ENCODE results near the gene TMEM109. TPM values are rescaled to one million over a fixed set of nuclear protein-coding genes. Genes with fewer than 3 reads are reported as not detected.

Gene TMEM109
- total RNA-seq, 2 donors from 2014 or later = 31.9 to 95.1 TPM

- Mint-ChIP-seq H3K27ac (peak overlapping the region in 1 of 2 donors; percentile 31), H3K9me3 (no peaks in the 10 kb centered on the region), H3K36me3 (peaks cover 0 to 8% of the 10 kb centered on the region in 2 donors)
- ATAC-seq (no peak), DNase-seq (ENCODE audit: low spot score in 2 of 2) (no peak)
These were observed 13.6 kb downstream of the TMEM109 start for GRCh38 chr11:60927600-60927999.

GRCh38 chr11:60928563-60929001 is 14.6 kb downstream of the TMEM109 start:
- Mint-ChIP-seq H3K9me3 (no peaks in the 10 kb centered on the region), H3K36me3 (peaks cover 0 to under 1% of the 10 kb centered on the region in 2 donors), H3K27ac (no peak overlapping the region)
- DNase-seq (ENCODE audit: low spot score in 2 of 2) = no peak
- no peak for ATAC-seq

GRCh38 chr11:60929764-60930163 is 15.8 kb downstream of the TMEM109 start:
- DNase-seq (ENCODE audit: low spot score in 2 of 2) (no peak), ATAC-seq (no peak)
- Mint-ChIP-seq H3K27ac (no peak overlapping the region), H3K9me3 (no peaks in the 10 kb centered on the region), H3K36me3 (no peaks in the 10 kb centered on the region)

- H3K36me3 Mint-ChIP-seq = no peaks in the 10 kb centered on the region
- ATAC-seq = no peak
- no peak for DNase-seq (ENCODE audit: low spot score in 2 of 2)
- no peaks in the 10 kb centered on the region for H3K9me3 Mint-ChIP-seq
- no peak overlapping the region for H3K27ac Mint-ChIP-seq
These were observed 16.4 kb downstream of the TMEM109 start for GRCh38 chr11:60930394-60930793.

- no peak overlapping the region for H3K27ac Mint-ChIP-seq
- H3K36me3 Mint-ChIP-seq = no peaks in the 10 kb centered on the region
- no peak for ATAC-seq
These were observed 18.0 kb downstream of the TMEM109 start for GRCh38 chr11:60931917-60932316.

GRCh38 chr11:60932605-60933356 is 18.8 kb downstream of the TMEM109 start:
- Mint-ChIP-seq H3K9me3 (no peaks in the 10 kb centered on the region), H3K27ac (no peak overlapping the region), H3K36me3 (no peaks in the 10 kb centered on the region)
- DNase-seq (ENCODE audit: low spot score in 2 of 2) (no peak), ATAC-seq (no peak)

More at GRCh38 chr11:60931917-60932316, 18.0 kb downstream of the TMEM109 start:
- H3K9me3 Mint-ChIP-seq = no peaks in the 10 kb centered on the region
- no peak for DNase-seq (ENCODE audit: low spot score in 2 of 2)

GRCh38 chr11:60933416-60934123 is 19.6 kb downstream of the TMEM109 start:
- Mint-ChIP-seq H3K36me3 (no peaks in the 10 kb centered on the region), H3K9me3 (no peaks in the 10 kb centered on the region), H3K27ac (no peak overlapping the region)
- ATAC-seq (no peak), DNase-seq (ENCODE audit: low spot score in 2 of 2) (no peak)

GRCh38 chr11:60934124-60934789 is 20.3 kb downstream of the TMEM109 start:
- H3K36me3 Mint-ChIP-seq = no peaks in the 10 kb centered on the region
- DNase-seq (ENCODE audit: low spot score in 2 of 2) (no peak), ATAC-seq (no peak)
- H3K27ac Mint-ChIP-seq = no peak overlapping the region
- H3K9me3 Mint-ChIP-seq = no peaks in the 10 kb centered on the region

GRCh38 chr11:60934790-60935605 is 21.0 kb downstream of the TMEM109 start:
- Mint-ChIP-seq H3K36me3 (no peaks in the 10 kb centered on the region), H3K27ac (peak overlapping the region in 1 of 2 donors; percentile 55), H3K9me3 (no peaks in the 10 kb centered on the region)
- ATAC-seq (no peak), DNase-seq (ENCODE audit: low spot score in 2 of 2) (no peak)

- H3K9me3 Mint-ChIP-seq = no peaks in the 10 kb centered on the region
- H3K36me3 Mint-ChIP-seq = no peaks in the 10 kb centered on the region
- H3K27ac Mint-ChIP-seq = no peak overlapping the region
- ATAC-seq (no peak), DNase-seq (ENCODE audit: low spot score in 2 of 2) (no peak)
These were observed 21.9 kb downstream of the TMEM109 start for GRCh38 chr11:60935676-60936442.

GRCh38 chr11:60936467-60937143 is 22.6 kb downstream of the TMEM109 start:
- Mint-ChIP-seq H3K27ac (peak overlapping the region in 1 of 2 donors; percentile 72), H3K36me3 (peaks cover 0 to 4% of the 10 kb centered on the region in 2 donors), H3K9me3 (no peaks in the 10 kb centered on the region)
- DNase-seq (ENCODE audit: low spot score in 2 of 2) (no peak), ATAC-seq (no peak)

- no peak for ATAC-seq
- DNase-seq (ENCODE audit: low spot score in 2 of 2) = no peak
- no peaks in the 10 kb centered on the region for H3K9me3 Mint-ChIP-seq
- peak overlapping the region in 1 of 2 donors; percentile 72 for H3K27ac Mint-ChIP-seq
- H3K36me3 Mint-ChIP-seq = peaks cover 0 to 4% of the 10 kb centered on the region in 2 donors
These were observed 23.2 kb downstream of the TMEM109 start for GRCh38 chr11:60937144-60937527.

GRCh38 chr11:60937811-60938210 is 23.9 kb downstream of the TMEM109 start:
- H3K9me3 Mint-ChIP-seq = no peaks in the 10 kb centered on the region
- ATAC-seq (no peak), DNase-seq (ENCODE audit: low spot score in 2 of 2) (no peak)
- peak overlapping the region in 1 of 2 donors; percentile 58 for H3K27ac Mint-ChIP-seq
- H3K36me3 Mint-ChIP-seq = peaks cover 0 to 4% of the 10 kb centered on the region in 2 donors

- DNase-seq (ENCODE audit: low spot score in 2 of 2) (no peak), ATAC-seq (no peak)
- Mint-ChIP-seq H3K27ac (peak overlapping the region in 1 of 2 donors; percentile 46), H3K36me3 (peaks cover 0 to 4% of the 10 kb centered on the region in 2 donors), H3K9me3 (no peaks in the 10 kb centered on the region)
These were observed 24.5 kb downstream of the TMEM109 start for GRCh38 chr11:60938500-60938899.

GRCh38 chr11:60939301-60939700 is 25.3 kb downstream of the TMEM109 start:
- ATAC-seq = no peak
- Mint-ChIP-seq H3K9me3 (no peaks in the 10 kb centered on the region), H3K36me3 (peaks cover 0 to 4% of the 10 kb centered on the region in 2 donors), H3K27ac (no peak overlapping the region)
- DNase-seq (ENCODE audit: low spot score in 2 of 2) = no peak
